NOMO-1 treated with DMSO at 0.1 percent for 48 hours (cell line): ENCODE data around the gene AK1.
A peak's percentile ranks its signal among the peaks of the same experiment; 100 is the strongest.

Experiments
- DNase-seq: peaks from one replicate; lab custom pipeline; 2025; ENCODE audit not compliant: unreplicated experiment; lab: John Stamatoyannopoulos, UW

AK1 gene, protein sequence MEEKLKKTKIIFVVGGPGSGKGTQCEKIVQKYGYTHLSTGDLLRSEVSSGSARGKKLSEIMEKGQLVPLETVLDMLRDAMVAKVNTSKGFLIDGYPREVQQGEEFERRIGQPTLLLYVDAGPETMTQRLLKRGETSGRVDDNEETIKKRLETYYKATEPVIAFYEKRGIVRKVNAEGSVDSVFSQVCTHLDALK

DNA sequence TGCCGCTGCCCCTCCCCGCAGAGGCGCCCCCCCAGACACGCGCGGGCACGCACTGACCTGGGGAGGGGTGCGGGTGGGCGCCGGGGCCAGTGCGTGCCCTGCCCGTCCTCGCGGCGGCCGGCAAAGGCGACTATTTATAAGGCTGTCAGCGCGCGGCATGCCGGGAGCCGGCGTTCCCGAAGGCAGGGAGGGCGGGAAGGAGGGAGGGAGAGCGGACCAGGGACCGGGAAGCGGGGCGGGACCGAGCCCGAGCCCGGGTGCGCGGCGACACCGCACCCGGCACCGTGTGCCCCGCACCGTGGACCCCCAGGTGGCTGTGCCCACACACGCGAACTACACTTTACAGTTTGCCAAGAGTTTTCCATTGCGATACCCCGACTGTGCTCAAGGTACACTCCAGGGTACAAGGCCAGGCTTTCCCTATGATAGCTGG is at the start of gene AK1:
TSS of gene AK1 (minus strand) at position 110 of the 433 bp plus-strand sequence. CDS start 3,058 bp downstream, outside the sequence.
- DNase-seq: no peak

DNA sequence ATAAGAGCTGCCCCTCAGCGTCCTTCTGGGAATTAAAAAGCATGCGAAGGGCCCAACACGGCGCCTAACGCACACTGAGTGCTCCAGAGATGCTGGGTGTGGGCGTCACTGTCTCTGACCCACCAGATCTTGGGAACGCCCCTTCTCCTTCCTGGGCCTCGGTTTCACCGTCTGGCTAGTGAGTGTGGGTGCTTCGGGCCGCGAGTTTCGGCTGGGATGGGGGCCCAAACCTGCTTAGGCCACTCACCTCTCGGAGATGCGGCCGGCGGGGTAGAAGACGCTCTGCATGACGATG is 49.4 kb upstream of the AK1 start:
- DNase-seq: no peak

DNA sequence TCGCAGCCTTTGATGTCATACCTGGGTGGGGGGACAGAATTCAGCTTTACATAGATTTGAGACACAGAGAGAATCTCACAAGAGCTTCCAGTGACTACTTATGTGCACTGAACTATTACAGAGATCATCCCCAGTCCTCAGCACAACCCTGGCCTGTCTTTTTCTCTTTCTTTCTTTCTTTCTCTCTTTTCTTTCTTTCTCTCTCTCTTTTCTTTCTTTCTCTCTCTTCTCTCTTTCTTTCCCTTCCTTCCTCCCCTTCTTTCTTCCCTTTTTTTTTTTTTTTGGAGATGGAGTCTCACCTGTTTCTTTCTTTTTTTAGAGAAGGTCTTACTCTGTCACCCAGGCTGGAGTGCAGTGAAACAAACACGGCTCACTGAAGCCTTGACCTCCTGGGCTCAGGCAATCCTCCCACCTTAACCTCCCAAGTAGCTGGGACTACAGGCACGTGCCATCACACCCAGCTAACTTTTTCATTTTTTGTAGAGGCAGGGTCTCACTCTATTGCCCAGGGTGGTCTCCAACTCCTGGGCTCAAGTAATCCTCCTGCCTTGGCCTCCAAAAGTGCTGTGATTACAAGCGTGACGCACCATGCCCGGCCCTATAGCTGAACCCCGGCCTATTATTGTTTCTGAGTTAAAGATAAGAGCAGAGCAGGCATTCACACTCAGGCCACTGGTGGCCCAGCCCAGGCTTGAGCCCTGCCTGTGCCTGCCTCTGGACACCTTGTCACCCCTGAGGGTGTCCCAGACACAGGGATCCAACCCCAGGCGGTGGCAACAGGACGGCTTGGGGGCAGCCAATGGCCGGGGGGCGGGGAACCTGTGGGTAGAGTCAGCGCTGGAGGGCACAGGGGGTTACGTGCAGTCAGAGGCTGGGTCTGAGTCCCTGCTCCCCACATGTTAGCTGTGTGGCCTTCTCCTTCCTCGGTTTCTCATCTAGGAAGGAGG is 48.8 kb upstream of the AK1 start:
- DNase-seq: no peak

DNA sequence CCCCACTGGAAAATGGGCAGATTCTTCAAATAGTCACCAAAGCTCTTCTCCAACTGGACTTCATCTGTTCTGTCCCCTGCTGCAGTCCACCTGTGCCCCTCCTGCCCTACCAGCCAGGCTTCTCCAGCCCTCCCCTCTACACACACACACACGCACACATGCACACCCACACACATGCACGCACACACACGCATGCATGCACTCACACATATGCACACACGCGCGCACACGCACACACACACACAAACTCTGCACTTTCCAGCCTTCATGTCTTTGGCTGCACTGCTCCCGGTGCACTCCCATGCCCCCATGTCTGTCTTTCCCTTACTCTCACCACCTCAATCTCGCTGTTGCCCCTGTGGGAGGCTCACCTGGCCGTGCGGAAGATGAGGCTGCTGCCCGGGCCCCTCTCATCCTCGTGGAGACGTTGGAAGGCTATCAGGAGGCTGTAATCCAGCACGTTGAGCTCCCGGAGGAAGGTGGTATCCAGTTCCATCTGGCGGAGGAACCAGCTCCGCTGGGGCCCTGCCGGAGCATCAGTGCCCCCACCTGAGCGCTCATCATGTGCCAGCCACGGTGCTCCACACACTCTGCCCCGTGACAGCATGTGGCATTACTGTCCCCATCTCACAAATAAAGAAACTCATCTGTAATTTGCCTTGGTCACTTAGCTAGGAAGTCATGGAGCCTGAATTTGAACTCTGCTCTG is 47.4 kb upstream of the AK1 start:
- DNase-seq: no peak

DNA sequence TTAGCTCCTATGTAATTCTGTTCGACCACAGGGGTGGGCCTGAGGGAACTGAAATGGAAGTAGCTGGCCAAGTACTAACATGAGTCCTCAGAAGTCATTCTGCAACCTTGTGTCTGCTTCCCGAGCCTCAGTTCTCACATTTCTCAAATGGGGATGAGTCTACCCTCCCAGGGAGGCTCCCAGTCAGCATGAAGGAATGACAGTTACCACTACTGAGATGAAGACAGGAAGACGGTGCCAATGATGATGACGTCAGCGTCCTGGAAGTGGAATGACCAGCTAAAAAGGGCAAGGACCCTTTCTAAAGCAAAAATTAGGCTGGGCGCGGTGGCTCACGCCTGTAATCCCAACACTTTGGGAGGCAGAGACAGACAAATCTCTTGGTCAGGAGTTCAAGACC is 46.3 kb upstream of the AK1 start:
- no peak for DNase-seq

DNA sequence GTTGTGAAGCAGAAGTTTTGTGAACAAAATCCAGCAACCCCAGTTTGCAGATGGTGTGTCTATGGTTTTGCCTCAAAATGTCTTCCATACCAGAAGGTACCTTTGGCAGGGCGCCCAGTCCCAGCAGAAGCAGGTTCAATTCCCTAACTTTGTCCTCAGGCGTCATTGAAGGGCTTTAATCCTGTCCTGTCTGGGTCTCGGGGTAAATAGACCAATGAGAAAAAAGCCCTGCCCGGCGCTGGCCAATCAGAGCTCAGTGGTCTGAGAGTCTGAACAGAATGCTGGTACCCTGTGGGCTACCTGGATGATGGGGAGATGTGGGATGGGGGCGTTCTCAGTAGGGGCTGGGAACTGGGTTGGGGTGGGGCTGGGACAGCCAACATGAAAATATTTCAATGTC is 45.6 kb upstream of the AK1 start:
- DNase-seq: no peak

DNA sequence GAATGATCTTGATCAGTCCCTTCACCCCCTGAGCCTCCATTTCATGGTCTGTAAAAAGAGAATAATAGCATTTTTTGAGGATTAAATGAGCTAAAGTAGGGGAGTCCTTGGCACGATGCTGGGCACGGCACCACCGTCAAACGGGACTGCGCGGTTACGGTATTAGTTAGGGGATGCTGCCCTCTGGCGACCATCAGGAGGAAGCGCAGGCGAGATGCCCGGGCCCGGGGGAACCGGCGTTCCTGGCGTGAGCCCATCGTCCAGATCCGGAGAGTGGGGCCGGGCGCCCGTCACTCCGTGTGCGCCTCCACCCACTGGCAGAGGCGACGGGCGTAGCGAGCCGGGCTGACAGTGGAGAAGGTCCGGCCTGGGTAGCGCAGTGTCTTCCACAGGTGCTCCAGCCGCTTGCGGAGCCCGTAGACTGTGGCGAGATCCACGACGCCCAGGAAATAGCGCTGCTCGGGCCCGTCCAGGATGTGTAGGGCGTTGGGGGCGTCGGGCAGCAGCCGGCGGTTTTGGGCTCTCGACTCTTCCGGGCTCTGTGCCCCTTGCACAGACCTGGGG is 44.2 kb upstream of the AK1 start:
- DNase-seq: peak; percentile 38

DNA sequence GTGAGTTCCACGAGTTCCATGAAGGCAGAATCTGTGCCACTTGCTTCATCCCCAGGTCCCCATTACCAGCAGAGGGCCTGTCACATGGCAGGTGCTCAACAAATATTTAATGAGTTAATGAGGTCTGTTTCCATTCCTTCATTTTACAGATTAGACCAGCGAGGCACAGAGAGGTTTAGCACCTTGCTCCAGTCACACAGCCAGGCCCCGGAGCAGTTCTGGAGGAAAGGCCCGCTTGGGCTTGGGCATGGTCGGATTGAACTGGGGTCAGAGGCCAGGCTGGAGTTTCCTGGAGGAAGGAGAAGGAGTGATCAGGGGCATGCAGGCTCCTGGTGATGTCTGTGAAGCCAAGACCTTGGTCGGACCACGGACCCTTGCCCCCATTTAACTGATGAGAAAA is 43.3 kb upstream of the AK1 start:
- DNase-seq: no peak

DNA sequence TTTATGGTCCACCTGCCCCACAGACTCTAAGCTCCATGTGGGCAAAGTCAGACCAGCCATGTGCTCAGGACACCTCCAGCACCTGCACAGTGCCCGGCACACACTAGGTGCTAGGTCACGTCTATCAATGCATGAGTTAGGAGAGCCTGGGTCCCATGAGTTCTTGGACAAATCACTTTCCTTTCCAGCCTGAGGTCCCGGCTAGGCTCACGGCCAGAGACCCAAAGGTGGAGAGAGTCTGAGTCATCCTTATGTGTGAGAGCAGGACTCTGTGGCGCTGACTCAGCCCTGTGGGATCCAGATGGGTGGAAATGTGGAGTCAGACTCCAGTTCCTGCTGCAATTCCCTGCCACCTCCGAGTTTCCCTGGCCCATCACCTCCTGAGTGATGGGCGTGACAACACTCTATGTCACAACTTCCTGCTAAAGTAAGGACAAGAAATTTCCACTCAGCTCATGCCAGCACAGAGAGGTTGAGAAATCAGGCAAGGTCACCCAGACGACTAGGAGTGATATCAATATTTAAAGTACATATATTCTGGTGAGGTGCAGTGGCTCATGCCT is 41.9 kb upstream of the AK1 start:
- DNase-seq: peak; percentile 50

DNA sequence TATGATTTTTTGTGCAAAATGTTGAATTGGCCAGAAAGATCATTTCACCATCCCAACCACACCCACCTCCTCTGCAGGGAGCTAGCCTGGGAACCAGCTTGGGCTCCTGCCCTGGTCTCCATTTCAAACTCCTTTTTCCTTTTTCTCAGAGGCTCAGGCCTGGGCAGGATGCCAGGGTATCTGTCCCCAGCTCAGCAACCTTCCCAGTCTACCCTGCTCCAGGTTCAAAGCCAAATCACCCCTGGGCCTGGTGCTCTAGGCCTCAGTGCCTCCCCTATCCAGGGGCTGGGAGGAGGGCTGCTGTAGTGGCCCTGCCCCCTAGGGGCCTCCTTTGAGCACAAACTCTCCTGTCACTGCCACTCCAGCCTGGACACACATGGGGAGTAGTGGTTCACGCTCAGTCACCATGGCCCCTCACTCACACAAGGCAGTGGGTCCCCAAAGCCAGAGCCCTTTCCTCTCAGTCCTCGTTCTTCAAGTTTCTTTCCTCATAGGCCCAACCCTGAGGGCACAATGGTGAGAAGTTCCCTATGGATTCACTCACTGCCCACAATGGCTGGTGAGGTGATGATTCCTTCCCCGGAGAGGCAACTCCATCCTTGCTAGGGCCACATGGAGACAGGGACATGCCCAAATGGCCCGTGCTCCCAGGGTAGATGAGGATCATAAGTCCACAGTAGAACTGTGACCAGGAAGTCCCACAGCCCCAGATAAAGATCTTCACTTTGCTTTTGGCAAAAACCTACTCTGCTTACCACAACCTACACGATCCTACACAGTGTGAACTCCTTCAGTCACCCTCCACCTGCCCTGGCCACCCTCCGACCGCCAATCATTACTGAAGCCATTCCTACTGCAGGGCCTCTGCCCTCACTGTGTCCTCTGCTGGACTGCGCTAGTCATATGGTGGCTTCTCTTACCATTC is 41.0 kb upstream of the AK1 start:
- no peak for DNase-seq

DNA sequence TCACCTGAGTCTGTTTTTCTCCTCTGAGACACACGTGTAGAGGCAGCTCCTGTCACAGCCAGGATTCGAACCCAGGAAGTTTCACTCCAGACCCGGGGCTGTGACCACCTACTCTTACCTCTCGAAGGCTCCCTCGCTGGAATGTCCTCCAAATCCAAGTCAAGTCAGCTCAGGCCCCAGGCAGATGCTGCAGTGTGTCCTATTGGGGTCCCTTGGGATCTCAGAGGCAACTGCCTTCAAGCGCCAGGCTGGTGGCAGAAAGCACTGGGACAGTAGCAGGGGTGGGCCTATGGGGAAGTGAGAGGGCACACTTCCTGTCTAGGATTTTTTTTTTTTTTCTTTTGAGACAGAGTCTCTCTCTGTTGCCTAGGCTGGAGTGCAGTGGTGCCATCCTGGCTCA is 40.1 kb upstream of the AK1 start:
- peak; percentile 20 for DNase-seq

DNA sequence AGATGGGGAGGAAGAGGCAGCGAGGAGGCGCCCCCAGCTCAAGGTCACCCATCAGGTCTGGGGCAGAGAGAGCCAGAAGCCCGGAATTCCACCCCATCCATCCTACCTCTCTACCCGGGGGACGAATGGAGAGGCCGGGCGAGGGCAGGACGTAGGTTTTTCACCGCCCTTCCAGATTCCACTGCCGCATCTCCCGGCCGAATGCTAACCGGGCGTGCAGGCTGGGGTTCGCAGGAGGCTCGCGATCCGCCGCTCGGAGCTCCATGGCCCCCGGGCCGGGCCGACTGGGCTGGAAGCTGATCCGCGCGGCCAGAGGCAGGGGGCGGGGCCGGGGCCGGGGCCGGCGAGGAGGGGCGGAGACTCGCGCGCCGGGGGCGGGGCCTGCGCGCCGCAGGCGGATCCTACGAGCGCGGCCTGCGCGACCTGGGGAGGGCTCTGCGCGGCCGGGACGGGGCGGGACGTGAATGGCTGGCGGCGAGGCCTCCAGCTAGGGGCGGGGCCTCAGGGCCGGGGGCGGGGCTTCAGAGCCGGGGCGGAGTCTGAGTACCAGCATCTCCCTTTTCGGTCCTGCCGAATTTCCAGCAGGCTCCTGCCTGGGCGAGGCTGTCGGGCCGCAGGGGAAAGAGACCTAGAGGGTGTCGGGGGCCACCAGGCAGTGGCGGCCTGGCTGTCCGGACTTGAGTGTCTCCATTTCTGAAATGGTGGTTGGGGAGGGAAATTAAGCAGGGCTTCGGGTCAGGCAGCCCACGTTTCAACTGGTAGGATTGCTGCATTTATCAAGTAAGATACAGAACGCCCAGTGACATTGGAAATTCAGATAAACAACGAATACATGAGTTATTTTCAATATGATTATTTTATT is 39.5 kb upstream of the AK1 start, which contains the start of gene ST6GALNAC4:
TSS of gene ST6GALNAC4 (minus strand) at position 322 of the 862 bp plus-strand sequence. CDS start 622 bp downstream, outside the sequence.
- DNase-seq: peak; percentile 85

DNA sequence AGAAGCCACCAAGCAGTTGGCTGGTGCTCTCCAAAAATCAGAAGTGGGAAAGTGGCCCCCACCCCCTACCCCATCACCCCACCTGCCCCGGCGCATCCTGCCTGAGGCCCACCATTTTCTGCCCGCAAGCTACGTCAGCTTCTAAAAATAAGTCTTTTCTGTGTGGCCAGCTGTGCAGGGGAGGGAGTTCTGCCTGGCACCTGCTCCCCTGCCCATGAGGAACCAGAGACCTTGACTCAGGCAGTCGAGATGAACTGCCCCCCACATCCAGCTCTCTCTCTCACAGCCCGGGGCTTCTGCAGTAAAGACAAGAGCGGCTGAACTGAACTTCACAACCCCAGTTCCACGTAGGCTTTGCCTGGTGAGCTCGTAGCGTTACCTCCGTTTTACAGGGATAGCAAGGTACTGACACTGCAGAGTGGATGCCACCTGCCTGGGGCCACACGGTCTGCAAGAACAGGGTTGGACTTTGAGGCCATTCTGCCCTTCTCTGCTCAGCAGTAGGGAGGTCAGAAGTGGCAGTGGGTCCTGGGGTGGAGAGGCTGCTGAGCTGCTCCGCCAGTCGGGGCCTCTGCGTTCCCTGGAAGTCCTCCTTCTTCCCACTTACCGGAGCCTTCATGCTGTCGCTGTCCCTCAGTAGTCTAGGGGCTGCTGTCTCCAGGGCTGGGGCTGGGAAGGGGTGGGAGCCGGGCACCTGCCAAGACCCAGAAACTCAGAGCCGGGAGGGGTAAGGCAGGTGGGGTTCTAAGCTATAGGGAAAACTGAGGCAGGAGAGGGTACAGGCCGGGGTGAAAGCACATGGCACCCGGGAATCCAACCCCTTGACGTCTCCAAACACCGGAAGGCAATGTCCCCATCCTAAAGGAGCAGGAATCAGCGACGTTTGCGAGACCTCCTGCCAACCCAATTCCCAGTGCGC is 38.6 kb upstream of the AK1 start:
- DNase-seq: no peak

DNA sequence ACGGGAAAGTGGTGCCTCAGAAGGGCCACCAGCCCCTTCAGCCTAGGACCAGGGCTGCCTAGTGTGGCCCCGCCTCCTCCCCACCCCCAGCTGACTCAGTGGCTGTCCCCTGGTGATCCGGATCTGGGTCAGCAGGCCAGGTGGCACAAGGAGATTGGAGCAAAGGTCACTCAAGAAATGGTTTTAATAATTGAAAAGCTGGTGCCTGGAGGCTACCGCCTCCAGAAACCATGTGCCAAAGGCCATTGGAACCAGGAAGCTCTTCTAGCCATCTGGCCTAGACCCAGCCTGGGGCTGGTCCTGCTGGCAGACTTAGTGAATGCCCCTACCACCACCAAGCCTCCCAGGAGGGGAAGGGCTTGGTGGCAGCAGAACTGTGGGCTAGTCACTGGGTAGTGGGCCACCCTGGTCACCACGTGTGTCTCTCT is 37.9 kb upstream of the AK1 start:
- no peak for DNase-seq

DNA sequence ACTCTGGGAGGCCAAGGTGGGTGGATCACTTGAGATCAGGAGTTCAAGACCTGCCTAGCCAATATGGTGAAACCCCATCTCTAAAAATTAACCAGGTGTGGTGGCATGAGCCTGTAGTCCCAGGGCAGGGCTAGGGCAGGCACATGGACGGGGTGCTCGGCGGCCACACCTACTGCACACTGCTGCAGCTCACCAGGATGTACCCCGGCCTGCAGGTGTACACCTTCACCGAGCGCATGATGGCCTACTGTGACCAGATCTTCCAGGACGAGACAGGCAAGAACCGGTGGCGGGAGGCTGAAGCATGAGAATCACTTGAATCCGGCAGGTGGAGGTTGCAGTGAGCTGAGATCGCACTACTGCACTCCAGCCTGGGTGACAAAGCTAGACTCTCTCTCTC is 36.2 kb upstream of the AK1 start:
- DNase-seq: no peak

DNA sequence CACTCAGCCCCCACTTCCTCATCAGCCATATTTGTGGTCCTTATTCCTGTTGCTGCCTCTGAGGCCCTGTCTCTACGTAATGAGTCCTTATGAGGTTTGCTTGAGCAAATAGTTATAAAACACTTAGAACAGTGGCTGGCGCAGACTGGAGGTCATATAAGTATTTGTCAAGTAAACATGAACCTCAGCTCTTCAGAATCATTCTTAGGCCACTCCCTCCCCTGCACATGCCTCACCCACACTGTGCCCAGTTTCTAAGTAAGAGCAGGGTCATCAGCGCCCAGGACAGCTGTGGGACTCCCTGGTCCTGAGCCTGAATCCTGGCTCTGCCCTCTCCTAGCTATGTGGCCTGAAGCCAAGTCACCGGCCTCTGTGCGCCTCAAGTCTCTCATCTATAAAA is 35.4 kb upstream of the AK1 start:
- DNase-seq: no peak

DNA sequence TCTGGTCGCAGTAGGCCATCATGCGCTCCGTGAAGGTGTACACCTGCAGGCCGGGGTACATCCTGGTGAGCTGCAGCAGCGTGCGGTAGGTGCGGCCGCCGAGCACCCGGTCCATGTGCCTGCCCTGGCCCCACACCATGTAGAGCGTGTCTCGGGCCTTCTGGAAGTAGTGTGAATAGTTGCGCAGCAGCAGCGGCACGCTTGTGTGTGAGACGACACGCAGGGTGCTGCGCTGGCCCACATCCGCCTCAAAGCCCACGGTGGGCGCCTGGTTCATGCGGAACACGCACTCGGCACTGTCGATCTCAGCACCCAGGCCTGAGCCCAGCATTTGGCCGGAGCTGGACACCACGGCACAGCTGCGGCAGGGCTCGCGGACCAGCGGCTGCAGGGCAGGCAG is 34.8 kb upstream of the AK1 start:
- no peak for DNase-seq

DNA sequence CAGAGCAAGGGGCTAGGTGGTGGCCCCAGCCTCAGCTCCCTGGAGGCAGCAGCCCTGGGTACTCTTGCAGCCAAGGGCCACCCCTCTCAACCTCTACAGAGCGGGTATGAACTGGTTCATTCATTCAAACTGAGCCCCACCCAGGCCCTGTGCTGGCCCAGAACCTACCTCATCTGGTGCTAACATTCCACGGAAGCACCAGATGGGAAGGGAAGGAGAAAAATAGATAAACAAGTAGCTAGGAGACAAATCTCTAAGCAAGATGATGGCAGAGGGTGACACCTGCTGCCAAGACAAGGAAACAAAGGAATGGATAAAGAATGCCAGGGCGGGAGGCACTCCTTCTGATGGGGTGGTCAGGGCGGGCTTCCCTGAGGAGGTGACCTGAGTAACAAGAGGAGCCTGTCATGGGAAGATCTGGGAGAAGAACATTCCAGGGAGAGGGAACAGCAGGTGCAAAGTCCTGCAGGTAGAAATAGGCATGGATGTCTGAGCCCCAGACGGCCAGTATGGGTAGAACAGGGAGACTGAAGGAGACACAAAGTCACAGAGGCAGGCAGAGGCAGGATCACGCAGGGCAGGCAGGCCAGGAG is 33.2 kb upstream of the AK1 start:
- DNase-seq: no peak
